HG02588 (cell line): Measurements from ENCODE around the gene MMP24.

ENCODE experiments used
- ATAC-seq: cut with Tn5 transposase; IDR thresholded peaks from one replicate; pipeline ENCODE4 v1.9.1; 2021; ENCODE audit warnings: mild to moderate bottlenecking, moderate library complexity; ENCODE audit not compliant: unreplicated experiment

MMP24 gene

DNA sequence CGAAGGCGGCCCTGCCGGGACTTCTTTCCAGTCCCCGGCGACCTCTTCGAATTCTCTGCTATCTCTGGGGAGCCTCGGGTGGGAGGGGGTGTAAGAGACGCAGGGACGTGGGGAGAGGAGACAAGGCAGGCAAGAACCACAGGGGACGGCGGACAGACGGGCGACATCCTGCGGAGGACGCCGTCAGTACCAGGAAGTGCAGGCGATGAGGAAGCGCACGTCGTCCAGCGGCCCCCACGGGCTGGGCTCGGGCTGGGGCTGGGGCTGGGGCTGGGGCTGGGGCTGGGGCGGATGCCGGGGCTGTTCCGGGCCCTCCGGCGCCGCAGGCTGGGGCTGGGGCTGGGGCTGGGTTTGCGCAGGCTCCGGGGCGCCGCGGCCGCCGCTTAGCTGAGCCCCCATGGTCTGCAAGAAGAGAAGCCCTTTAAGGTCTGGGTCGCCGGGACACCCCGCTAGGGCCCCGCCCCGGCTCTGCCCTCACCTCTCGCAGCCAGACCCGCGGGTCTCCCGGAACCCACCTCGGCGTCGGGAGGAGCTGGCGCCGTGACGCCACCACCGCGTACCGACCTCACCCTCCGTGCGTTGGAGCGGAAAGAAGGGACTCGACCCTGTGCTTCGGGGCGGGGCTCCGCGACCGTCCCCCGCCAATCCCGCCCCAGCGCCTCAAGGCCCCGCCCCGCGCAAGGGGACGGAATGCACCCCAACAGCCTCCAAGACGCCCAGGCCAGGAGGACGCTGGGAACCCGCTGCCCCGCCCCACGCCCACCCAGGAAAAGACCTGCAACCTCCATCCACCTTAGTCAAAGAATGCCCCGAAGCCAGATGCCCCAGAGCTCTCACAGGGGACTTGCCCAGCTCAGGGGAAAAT lies 51.3 kb downstream of the MMP24 start, which contains the start of gene MMP24OS:
MMP24OS (minus strand) TSS at position 592 of the 865 bp plus-strand sequence; CDS start at position 399, 193 bp downstream.
- peak; percentile 81 for ATAC-seq

GRCh38 chr20:35279040-35279439 lies 52.5 kb downstream of the MMP24 start:
- no peak for ATAC-seq

DNA sequence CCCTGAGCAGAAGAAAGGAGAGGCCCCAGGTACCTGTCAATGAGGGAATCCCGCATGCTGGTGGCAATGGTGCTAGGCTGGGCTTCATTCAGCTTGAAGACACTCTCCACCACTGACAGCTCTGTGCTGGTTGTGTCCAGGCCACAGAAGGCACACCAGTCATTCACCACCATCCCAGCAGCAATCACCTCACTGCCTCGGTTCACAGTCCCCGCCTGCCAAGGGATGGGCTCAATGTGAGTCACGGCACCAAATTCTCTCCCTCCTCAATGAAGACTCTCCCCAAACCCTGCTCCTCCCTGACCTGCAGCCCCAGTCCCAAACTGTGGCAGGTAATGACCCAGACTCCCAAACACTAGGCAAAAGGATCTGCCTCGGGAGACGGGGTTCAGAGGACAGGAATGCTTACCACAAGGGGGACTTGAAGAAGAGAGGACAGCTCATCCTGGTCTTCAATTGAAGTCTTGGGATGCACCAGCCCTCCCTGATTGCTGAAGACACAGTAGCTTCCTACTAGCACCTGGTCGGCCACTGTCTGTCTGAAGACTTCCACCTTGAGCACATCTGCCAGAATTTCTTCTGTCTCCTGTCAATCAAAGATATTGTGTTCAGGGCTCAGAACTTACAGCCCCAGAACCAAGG lies 53.2 kb downstream of the MMP24 start:
- no peak for ATAC-seq

DNA sequence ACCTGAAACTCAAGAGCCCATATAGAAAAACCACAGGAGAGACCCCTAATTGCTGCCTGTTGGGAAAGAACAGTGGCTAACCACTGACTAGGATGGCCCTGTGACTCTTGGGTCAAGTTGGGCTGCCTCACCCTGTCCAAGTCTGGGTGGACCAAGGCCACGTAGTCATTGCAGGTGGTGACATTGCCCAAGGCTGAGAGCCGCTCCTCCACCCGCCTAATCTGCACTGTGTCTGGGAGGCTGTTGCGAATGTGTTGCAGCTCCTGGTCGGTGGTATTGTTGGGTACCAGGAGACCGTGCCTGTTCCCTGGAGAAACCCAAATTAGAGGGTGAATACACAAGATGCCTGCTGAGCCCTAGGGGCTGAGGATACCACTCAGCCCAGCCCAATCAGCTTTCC lies 54.0 kb downstream of the MMP24 start:
- no peak for ATAC-seq

DNA sequence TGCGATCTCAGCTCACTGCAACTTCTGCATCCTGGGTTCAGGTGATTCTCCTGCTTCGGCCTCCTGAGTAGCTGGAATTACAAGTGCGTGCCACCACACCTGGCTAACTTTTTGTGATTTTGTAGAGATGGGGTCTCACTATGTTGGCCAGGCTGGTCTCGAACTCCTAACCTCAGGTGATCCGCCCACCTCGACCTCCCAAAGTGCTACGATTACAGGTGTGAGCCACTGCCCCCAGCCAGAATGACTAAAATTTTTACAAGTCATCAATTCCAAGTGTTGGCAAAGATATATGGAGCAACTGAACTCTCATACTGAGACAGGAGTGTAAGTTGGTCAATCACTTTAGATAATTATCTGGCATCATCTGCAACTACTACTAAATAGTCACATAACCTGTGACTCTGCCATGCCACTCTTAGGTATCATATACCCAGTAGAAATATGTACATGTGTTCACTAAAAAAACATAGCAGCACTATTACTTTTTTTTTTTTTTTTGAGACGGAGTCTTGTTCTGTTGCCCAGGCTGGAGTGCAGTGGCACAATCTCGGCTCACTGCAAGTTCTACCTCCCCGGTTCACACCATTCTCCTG lies 55.1 kb downstream of the MMP24 start:
- ATAC-seq = no peak

GRCh38 chr20:35283441-35284266 lies 57.2 kb downstream of the MMP24 start:
- ATAC-seq = no peak

- ATAC-seq = peak; percentile 57
These were observed 57.9 kb downstream of the MMP24 start, which contains the start of gene EIF6 for GRCh38 chr20:35284267-35284991. EIF6 (minus strand) TSS chr20:35284772; CDS start chr20:35284487, 285 bp downstream.

GRCh38 chr20:35284992-35285805 lies 58.7 kb downstream of the MMP24 start:
- ATAC-seq = no peak

DNA sequence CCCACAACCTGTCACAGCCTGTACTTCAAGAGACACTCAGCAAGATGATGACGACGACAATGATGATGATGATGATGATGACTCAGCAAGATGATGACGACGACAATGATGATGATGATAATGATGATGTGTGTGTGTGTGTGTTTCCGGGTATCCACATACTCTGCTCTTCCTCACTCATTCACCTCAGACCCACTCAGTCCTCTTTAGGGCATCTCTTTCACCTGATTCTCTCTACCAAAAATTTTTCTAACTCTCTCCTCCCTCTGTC lies 59.3 kb downstream of the MMP24 start:
- no peak for ATAC-seq

DNA sequence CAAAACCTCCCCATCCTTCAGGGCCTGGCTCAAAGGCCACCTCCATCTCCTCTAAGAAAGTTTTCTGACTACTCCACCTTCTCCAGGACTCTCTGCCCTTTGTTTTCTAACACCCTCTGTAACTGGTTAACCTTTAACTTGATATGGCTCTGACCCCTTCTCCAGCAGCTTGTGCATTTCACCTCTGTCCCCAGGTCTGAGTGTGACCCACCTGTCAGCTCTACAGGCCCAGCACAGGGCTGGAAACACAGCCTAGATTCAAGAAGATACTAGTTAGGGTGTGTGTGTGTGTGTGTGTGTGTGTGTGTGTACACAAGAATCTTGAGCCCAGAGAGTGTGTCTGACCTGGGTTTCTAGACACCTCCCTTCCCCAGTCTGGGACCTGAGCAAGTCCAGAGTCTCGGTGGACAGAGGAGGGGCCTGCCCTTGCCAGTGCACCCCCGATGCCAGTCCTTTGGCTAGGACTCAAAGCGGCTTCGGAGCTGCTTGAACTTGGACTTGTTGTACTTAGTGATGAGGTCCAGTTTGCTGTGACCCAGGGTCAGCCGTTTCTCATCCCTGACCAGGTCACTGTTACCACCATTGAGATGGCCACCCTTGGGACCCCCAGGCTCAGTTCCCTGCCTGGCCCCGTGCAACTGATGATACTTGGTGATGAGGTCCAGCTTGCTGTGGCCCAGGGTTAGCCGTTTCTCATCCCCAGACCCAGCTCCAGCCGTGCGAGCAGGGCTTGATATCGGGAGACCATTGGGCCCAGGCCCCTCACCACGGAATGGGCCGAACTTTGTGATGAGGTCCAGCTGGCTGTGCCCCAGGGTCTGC lies 59.8 kb downstream of the MMP24 start:
- no peak for ATAC-seq

DNA sequence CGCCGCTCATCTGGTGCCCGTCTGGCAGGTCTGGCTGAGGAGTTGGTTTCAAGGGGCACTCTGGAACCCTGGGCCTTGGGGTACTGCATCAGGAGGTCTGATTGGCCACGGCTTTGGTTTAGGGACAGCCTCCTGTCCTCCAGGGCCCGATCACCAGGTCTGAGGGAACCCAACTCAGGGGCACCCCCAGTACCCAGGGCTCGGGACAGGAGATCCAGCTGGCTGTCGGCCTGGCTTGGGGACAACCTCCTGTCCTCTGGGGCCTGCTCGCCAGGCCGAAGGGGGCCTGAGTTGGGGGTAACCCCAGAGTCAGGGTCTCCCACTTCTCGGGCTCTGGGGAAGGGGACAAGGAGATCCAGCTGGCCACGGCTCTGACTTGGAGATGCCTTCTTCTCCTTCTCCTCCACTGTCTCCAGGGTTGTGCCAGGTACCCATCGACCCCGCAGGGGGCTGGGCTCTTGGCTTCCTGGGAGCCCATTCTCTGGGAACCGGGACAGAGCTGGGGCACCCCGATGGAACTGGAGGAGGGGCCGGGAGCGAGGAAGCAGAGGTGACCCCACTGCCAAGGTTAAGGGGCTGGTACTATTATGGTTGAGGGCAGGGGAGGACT lies 60.5 kb downstream of the MMP24 start:
- no peak for ATAC-seq

DNA sequence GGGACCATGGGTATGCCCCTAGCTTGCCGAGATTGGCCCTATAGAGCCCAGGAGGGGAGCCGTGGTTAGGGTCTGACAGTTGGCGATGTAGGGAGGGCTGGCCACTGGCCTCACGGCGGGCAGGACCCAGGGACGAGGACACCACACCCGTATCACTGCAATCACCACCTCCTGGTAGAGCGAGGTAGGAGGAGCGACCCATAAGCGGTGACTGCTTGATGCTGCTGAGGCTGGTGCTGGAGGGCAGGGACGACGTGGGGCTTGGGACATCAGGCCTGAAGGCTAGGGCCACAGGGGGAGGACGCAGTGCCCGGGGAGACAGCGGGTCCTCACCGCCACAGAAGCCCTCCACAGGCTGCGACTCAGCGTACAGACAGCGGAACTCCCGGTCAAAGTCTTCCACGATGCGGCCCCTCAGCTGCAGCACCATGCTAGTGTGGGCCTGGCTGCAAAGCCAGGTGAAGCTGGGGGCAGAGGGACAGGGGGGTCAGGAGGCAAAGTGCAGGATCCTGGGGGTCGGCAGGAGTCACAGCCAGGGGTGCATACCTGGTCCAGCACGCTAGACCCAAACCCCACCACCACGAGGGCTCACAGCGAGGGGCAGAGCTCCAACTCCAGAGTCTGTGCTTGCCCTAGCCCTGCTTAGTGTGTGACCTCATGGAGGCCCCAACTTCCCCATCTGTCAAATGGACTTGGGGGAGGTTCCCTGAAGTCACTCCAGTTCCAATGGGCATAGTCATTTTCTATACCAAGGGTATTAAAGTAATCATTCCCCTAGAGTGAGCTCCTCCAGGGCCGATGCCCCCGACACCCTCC lies 61.2 kb downstream of the MMP24 start:
- ATAC-seq = no peak

- ATAC-seq = no peak
These were observed 62.0 kb downstream of the MMP24 start for GRCh38 chr20:35288325-35289060.

GRCh38 chr20:35290186-35290886 lies 63.8 kb downstream of the MMP24 start:
- no peak for ATAC-seq

GRCh38 chr20:35290887-35291417 lies 64.5 kb downstream of the MMP24 start:
- no peak for ATAC-seq
